H9 (cell line): ENCODE data around the gene CELF6. TPM values are rescaled to one million over a fixed set of nuclear protein-coding genes. Genes with fewer than 3 reads are reported as not detected.

Source experiments
- DNase-seq: peaks from one replicate; pipeline ENCODE4 v3.0.0-alpha.2; 2017
- H2AFZ ChIP-seq: one replicate; pipeline ENCODE4 v1.6.1; 2013; ENCODE audit warnings: mild to moderate bottlenecking, low read length, control low read depth, moderate library complexity
- H2AK5ac ChIP-seq: 2 replicates; pipeline ENCODE4 v1.6.1; 2013; ENCODE audit warnings: low read length, control low read depth, mixed read lengths; ENCODE audit not compliant: insufficient read length
- H2BK120ac ChIP-seq: one replicate; pipeline ENCODE4 v1.6.1; 2013; ENCODE audit warnings: low read depth, mild to moderate bottlenecking, low read length, control low read depth, inconsistent platforms; ENCODE audit not compliant: poor library complexity, severe bottlenecking
- H2BK12ac ChIP-seq: 2 replicates; pipeline ENCODE4 v1.6.1; 2013; ENCODE audit warnings: low read length, control low read depth, mixed read lengths, low read depth; ENCODE audit not compliant: insufficient read length
- H2BK15ac ChIP-seq: 2 replicates; pipeline ENCODE4 v1.6.1; 2013; ENCODE audit warnings: low read depth, low read length, control low read depth
- H2BK20ac ChIP-seq: one replicate; pipeline ENCODE4 v1.6.1; 2013; ENCODE audit warnings: low read depth, mild to moderate bottlenecking, low read length, control low read depth, inconsistent platforms; ENCODE audit not compliant: poor library complexity, severe bottlenecking
- H2BK5ac ChIP-seq: 2 replicates; pipeline ENCODE4 v1.6.1; 2013; ENCODE audit warnings: low read length, control low read depth, mixed read lengths; ENCODE audit not compliant: insufficient read length
- H3K14ac ChIP-seq: 2 replicates; pipeline ENCODE4 v1.6.1; 2013; ENCODE audit warnings: low read length, control low read depth; ENCODE audit not compliant: insufficient read depth
- H3K18ac ChIP-seq: 2 replicates; pipeline ENCODE4 v1.6.1; 2013; ENCODE audit warnings: low read depth, mild to moderate bottlenecking, mixed read lengths, low read length, control low read depth; ENCODE audit not compliant: insufficient read length
- H3K23ac ChIP-seq: 2 replicates; pipeline ENCODE4 v1.6.1; 2013; ENCODE audit warnings: low read length, control low read depth, mixed read lengths, low read depth; ENCODE audit not compliant: insufficient read length
- H3K23me2 ChIP-seq: 2 replicates; pipeline ENCODE4 v1.6.1; 2013; ENCODE audit warnings: low read depth, mild to moderate bottlenecking, mixed read lengths, low read length, control low read depth; ENCODE audit not compliant: insufficient read length, poor library complexity, severe bottlenecking
- H3K27ac ChIP-seq: 2 replicates; pipeline ENCODE4 v1.5.1; 2013; ENCODE audit warnings: low read length, control low read depth, mixed read lengths, low read depth; ENCODE audit not compliant: insufficient read length
- H3K27me3 ChIP-seq: 2 replicates; pipeline ENCODE4 v1.6.1; 2013; ENCODE audit warnings: low read length, control low read depth, inconsistent platforms; ENCODE audit not compliant: insufficient read depth
- H3K4ac ChIP-seq: 2 replicates; pipeline ENCODE4 v1.6.1; 2013; ENCODE audit warnings: low read depth, mild to moderate bottlenecking, control low read depth, inconsistent platforms, low read length, moderate library complexity
- H3K4me1 ChIP-seq: 2 replicates; pipeline ENCODE4 v1.6.1; 2013; ENCODE audit warnings: low read length, control low read depth, inconsistent platforms; ENCODE audit not compliant: insufficient read depth
- H3K4me2 ChIP-seq: 2 replicates; pipeline ENCODE4 v1.6.1; 2013; ENCODE audit warnings: low read length, control low read depth, mixed read lengths; ENCODE audit not compliant: insufficient read length, insufficient read depth
- H3K56ac ChIP-seq: 2 replicates; pipeline ENCODE4 v1.6.1; 2013; ENCODE audit warnings: low read depth, mild to moderate bottlenecking, mixed read lengths, low read length, control low read depth; ENCODE audit not compliant: insufficient read length
- H3K79me1 ChIP-seq: 2 replicates; pipeline ENCODE4 v1.6.1; 2013; ENCODE audit warnings: low read depth, mild to moderate bottlenecking, moderate library complexity, low read length, control low read depth, inconsistent platforms; ENCODE audit not compliant: insufficient read depth, poor library complexity, severe bottlenecking
- H3K79me2 ChIP-seq: 2 replicates; pipeline ENCODE4 v1.6.1; 2013; ENCODE audit warnings: low read length, control low read depth, inconsistent platforms; ENCODE audit not compliant: insufficient read depth
- H3K9ac ChIP-seq: 2 replicates; pipeline ENCODE4 v1.6.1; 2013; ENCODE audit warnings: low read length, control low read depth, mixed read lengths; ENCODE audit not compliant: insufficient read length; ENCODE audit errors: extremely low read depth
- H3K9me3 ChIP-seq: one replicate; pipeline ENCODE4 v1.6.1; 2013; ENCODE audit warnings: low read depth, low read length, inconsistent platforms; ENCODE audit not compliant: control insufficient read depth
- H3T11ph ChIP-seq: one replicate; pipeline ENCODE4 v1.6.1; 2013; ENCODE audit warnings: mild to moderate bottlenecking, low read length, control low read depth, inconsistent platforms
- H4K20me1 ChIP-seq: one replicate; pipeline ENCODE4 v1.6.1; 2013; ENCODE audit not compliant: control insufficient read depth, insufficient read length, insufficient read depth
- H4K5ac ChIP-seq: 2 replicates; pipeline ENCODE4 v1.6.1; 2013; ENCODE audit warnings: low read depth, mild to moderate bottlenecking, mixed read lengths, low read length, control low read depth; ENCODE audit not compliant: insufficient read length
- H4K8ac ChIP-seq: replicated peaks from 2 replicates; pipeline ENCODE4 v1.6.1; 2013; ENCODE audit warnings: low read length, control low read depth, mixed read lengths, low read depth; ENCODE audit not compliant: insufficient read length
- H4K91ac ChIP-seq: 2 replicates; pipeline ENCODE4 v1.6.1; 2013; ENCODE audit warnings: low read depth, mild to moderate bottlenecking, moderate library complexity, mixed read lengths, low read length, control low read depth; ENCODE audit not compliant: insufficient read length
- H3K27ac Mint-ChIP-seq, 3 experiments: 2 replicates in 2 of 3; 3 replicates in 1 of 3; pipeline ENCODE4 v1.8.0; 2020 to 2021; ENCODE audit warnings: mixed read lengths in 3 of 3, mild to moderate bottlenecking in 1 of 3, moderate library complexity in 1 of 3
- H3K27me3 Mint-ChIP-seq: 2 replicates; pipeline ENCODE4 v1.8.0; 2021; ENCODE audit warnings: low read depth, mild to moderate bottlenecking, moderate library complexity, mixed read lengths
- H3K36me3 Mint-ChIP-seq, 3 experiments: 2 replicates in 2 of 3; 3 replicates in 1 of 3; pipeline ENCODE4 v1.8.0; 2020 to 2021; ENCODE audit warnings: low read depth in 3 of 3, mixed read lengths in 3 of 3; ENCODE audit not compliant: insufficient read depth in 1 of 3
- H3K4me1 Mint-ChIP-seq, 2 experiments: 2 replicates each; pipeline ENCODE4 v1.8.0; 2020; ENCODE audit warnings: mixed read lengths in 2 of 2
- H3K4me3 Mint-ChIP-seq, 2 experiments: 2 replicates in 1 of 2; 3 replicates in 1 of 2; pipeline ENCODE4 v1.8.0; 2020 to 2021; ENCODE audit warnings: mild to moderate bottlenecking in 2 of 2, mixed read lengths in 2 of 2, moderate library complexity in 1 of 2
- H3K9me3 Mint-ChIP-seq, 2 experiments: 2 replicates in 1 of 2; 3 replicates in 1 of 2; pipeline ENCODE4 v1.8.0; 2020; ENCODE audit warnings: mild to moderate bottlenecking in 2 of 2, mixed read lengths in 2 of 2, moderate library complexity in 1 of 2
- CTCF ChIP-seq: fragments of 200-600 bp; sonication (generic); conservative IDR thresholded peaks from 3 replicates; pipeline ENCODE4 v1.8.0; 2021; ENCODE audit warnings: antibody characterized with exemption, mild to moderate bottlenecking
- WGBS: extraction: QIAGEN DNeasy Blood & Tissue Kit; methylation state at CpG from one replicate; pipeline ENCODE4 v1.1.7; 2013; ENCODE audit warnings: missing lambda C conversion rate, low lambda C conversion rate, mixed read lengths; ENCODE audit not compliant: insufficient read length; ENCODE audit errors: extremely low coverage; 5-methylcytosine and 5-hydroxymethylcytosine counted together
- total RNA-seq: library from RNA; stranded (reverse); gene quantifications from 2 replicates; pipeline ENCODE4 v1.2.1, GENCODE V29; 2021

Gene CELF6
- total RNA-seq, 1 experiment from 2014 or later = 0.13 TPM

GRCh38 chr15:72341361-72341760, 21.4 kb upstream of the CELF6 start:
- Mint-ChIP-seq H3K27ac (peak overlapping the region in 1 of 3 experiments; percentile 82; a peak in 1 of 7 replicates), H3K27me3 (no peaks in the 10 kb centered on the region), H3K4me1 (peaks cover 7 to 10% of the 10 kb centered on the region in 2 experiments), H3K9me3 (no peaks in the 10 kb centered on the region), H3K4me3 (no peak overlapping the region), H3K36me3 (peaks cover 5 to 20% (median 8%) of the 10 kb centered on the region in 3 experiments; a peak in 5 of 7 replicates)
- WGBS = no CpG with 5 or more reads among the region's 6 CpGs
- H3K79me1 ChIP-seq = no peaks in the 10 kb centered on the region
- H3K4me2 ChIP-seq = no peak overlapping the region
- H2BK12ac ChIP-seq = no peak overlapping the region
- no peak overlapping the region for H2BK20ac ChIP-seq
- H4K5ac ChIP-seq = no peak overlapping the region
- H2BK120ac ChIP-seq = no peak overlapping the region
- no peak overlapping the region for H2AK5ac ChIP-seq
- no peak overlapping the region for H3K27ac ChIP-seq
- H4K20me1 ChIP-seq = no peaks in the 10 kb centered on the region
- H3K23ac ChIP-seq = no peak overlapping the region
- no peak overlapping the region for H3K14ac ChIP-seq
- H3K4me1 ChIP-seq = no peaks in the 10 kb centered on the region
- H4K91ac ChIP-seq = no peak overlapping the region
- H3T11ph ChIP-seq = no peak overlapping the region
- H2BK15ac ChIP-seq = no peak overlapping the region
- H3K27me3 ChIP-seq = no peaks in the 10 kb centered on the region
- H3K18ac ChIP-seq = no peak overlapping the region
- DNase-seq = peak; percentile 85
- no peak overlapping the region for H3K56ac ChIP-seq
- H3K9ac ChIP-seq = no peak overlapping the region
- TF ChIP-seq CTCF = peak; percentile 68
- no peaks in the 10 kb centered on the region for H3K9me3 ChIP-seq
- H2AFZ ChIP-seq = no peak overlapping the region
- no peaks in the 10 kb centered on the region for H3K79me2 ChIP-seq
- no peaks in the 10 kb centered on the region for H3K23me2 ChIP-seq
- no peak overlapping the region for H2BK5ac ChIP-seq
- H4K8ac ChIP-seq = no peak overlapping the region
- H3K4ac ChIP-seq = no peak overlapping the region
